Kidney (tissue), 14 donors: ENCODE data around the gene PDGFRB. TPM values are rescaled to one million over a fixed set of nuclear protein-coding genes. Genes with fewer than 3 reads are reported as not detected.
A peak's percentile ranks its signal among the peaks of the same experiment; 100 is the strongest.

Source experiments
- DNase-seq, 5 donors: peaks; one replicate each; pipeline ENCODE4 v3.0.0-alpha.2; 2013 to 2020
- FAIRE-seq: peaks from 2 replicates; lab custom pipeline; 2012; peaks lifted over from hg19 to GRCh38; lab: Jason Lieb, UNC
- H3K27ac ChIP-seq, 2 donors: one replicate each; pipeline ENCODE4 v1.7.0; 2013; ENCODE audit warnings: low read depth in 2 of 2, low read length in 2 of 2, inconsistent platforms in 1 of 2
- H3K27me3 ChIP-seq: one replicate; pipeline ENCODE4 v1.7.1; 2013; ENCODE audit warnings: low read length, inconsistent platforms; ENCODE audit not compliant: control insufficient read depth, insufficient read depth
- H3K36me3 ChIP-seq, 3 donors: one replicate each; pipeline versions ENCODE4 v1.7.0 to v1.7.1; 2013; ENCODE audit warnings: low read length in 3 of 3, control low read depth in 1 of 3, inconsistent platforms in 1 of 3; ENCODE audit not compliant: insufficient read depth in 3 of 3, control insufficient read depth in 2 of 3
- H3K4me1 ChIP-seq, 3 donors: one replicate each; pipeline versions ENCODE4 v1.7.0 to v1.7.1; 2013; ENCODE audit warnings: low read length in 3 of 3, inconsistent platforms in 1 of 3, low read depth in 1 of 3; ENCODE audit not compliant: control insufficient read depth in 2 of 3, insufficient read depth in 2 of 3
- H3K4me3 ChIP-seq, 3 donors: one replicate each; pipeline versions ENCODE4 v1.7.0 to v1.8.1; 2013; ENCODE audit warnings: low read length in 3 of 3, control low read depth in 1 of 3, inconsistent platforms in 1 of 3
- H3K9ac ChIP-seq, 3 donors: one replicate each; pipeline versions ENCODE4 v1.7.0 to v1.7.1; 2013; ENCODE audit warnings: low read length in 3 of 3, control low read depth in 1 of 3, inconsistent platforms in 1 of 3
- H3K9me3 ChIP-seq, 3 donors: one replicate each; pipeline versions ENCODE4 v1.7.0 to v1.7.1; 2013; ENCODE audit warnings: low read length in 3 of 3, control low read depth in 1 of 3, inconsistent platforms in 1 of 3; ENCODE audit not compliant: control insufficient read depth in 2 of 3, insufficient read depth in 1 of 3
- CTCF ChIP-seq: IDR thresholded peaks from 3 replicates; pipeline ENCODE4 v1.5.1; 2012; ENCODE audit warnings: mild to moderate bottlenecking, moderate library complexity, borderline replicate concordance; ENCODE audit not compliant: insufficient read depth; ENCODE audit errors: extremely low read depth
- intact Hi-C: fragments of 100-400 bp; cut with DNase I; formaldehyde crosslinking; loops from one replicate; pipeline ENCODE4 v1.11.1; 2022
- polyA plus RNA-seq: library from polyadenylated mRNA; stranded (reverse); fragments of 350-450 nt; fragmentation: Illumina TruSeq; extraction: RNeasy Lipid Tissue Mini Kit (QIAGEN cat#74804); gene quantifications from one replicate; pipeline ENCODE4 v1.2.3, GENCODE V29; 2014; ENCODE audit warnings: low read depth, low replicate concordance; ENCODE audit not compliant: insufficient read depth
- total RNA-seq: library from RNA; stranded (reverse); fragmentation: NEBNext Ultra II Directional; extraction: Animal tissue kit (Norgen Biotek cat#: 25700); gene quantifications from one replicate; pipeline ENCODE4 v1.2.1, GENCODE V29; 2021
- donor health status: control.
- donor health status: control.
- donor health status: control.
- donor health status: control.
- donor health status: control.
- donor health status: DM: yes; HTN: yes; CAD: no.
- donor health status: Normal renal cell carcinoma (clear cell type).

The PDGFRB gene
- total and polyA plus RNA-seq, 2 donors from 2014 or later, result 50.4 to 104 TPM

GRCh38 chr5:150122158-150122510, 33.5 kb downstream of the PDGFRB start:
- Histone ChIP-seq H3K4me3 (no peak overlapping the region), H3K4me1 (no peaks in the 10 kb centered on the region), H3K27me3 (no peaks in the 10 kb centered on the region), H3K36me3 (no peaks in the 10 kb centered on the region), H3K9ac (no peak overlapping the region), H3K27ac (no peak overlapping the region), H3K9me3 (no peaks in the 10 kb centered on the region)
- FAIRE-seq (no peak), DNase-seq (peak in 2 of 5 donors; percentile 25 to 42)
- intact Hi-C loops, result no loop called here
- TF ChIP-seq CTCF, result no peak

- DNase-seq (peak in 2 of 5 donors; percentile 22 to 24), FAIRE-seq (no peak)
- Histone ChIP-seq H3K27ac (no peak overlapping the region), H3K36me3 (no peaks in the 10 kb centered on the region), H3K9me3 (no peaks in the 10 kb centered on the region), H3K27me3 (no peaks in the 10 kb centered on the region), H3K4me3 (no peak overlapping the region), H3K4me1 (no peaks in the 10 kb centered on the region), H3K9ac (no peak overlapping the region)
- intact Hi-C loops, result no loop called here
- no peak for TF ChIP-seq CTCF
Observed at GRCh38 chr5:150121448-150122157, 34.0 kb downstream of the PDGFRB start.

- Histone ChIP-seq H3K36me3 (no peaks in the 10 kb centered on the region), H3K9me3 (no peaks in the 10 kb centered on the region), H3K27me3 (no peaks in the 10 kb centered on the region), H3K27ac (no peak overlapping the region), H3K4me3 (no peak overlapping the region), H3K9ac (no peak overlapping the region), H3K4me1 (no peaks in the 10 kb centered on the region)
- DNase-seq, result peak in 2 of 5 donors; percentile 34 to 45
- intact Hi-C loops, result no loop called here
- no peak for TF ChIP-seq CTCF
- FAIRE-seq, result no peak
Observed at GRCh38 chr5:150120617-150121447, 34.8 kb downstream of the PDGFRB start.
